HG03095 (cell line): ENCODE data around the gene DEAF1.
"Not testable (repeated sequence)": the region's sequence is repeated elsewhere in the genome, so short reads cannot be mapped to it uniquely, and the experiment has no call there.

Source experiments
- ATAC-seq: cut with Tn5 transposase; IDR thresholded peaks from one replicate; pipeline ENCODE4 v1.9.1; 2021; ENCODE audit warnings: moderate library complexity; ENCODE audit not compliant: unreplicated experiment

Gene DEAF1

DNA sequence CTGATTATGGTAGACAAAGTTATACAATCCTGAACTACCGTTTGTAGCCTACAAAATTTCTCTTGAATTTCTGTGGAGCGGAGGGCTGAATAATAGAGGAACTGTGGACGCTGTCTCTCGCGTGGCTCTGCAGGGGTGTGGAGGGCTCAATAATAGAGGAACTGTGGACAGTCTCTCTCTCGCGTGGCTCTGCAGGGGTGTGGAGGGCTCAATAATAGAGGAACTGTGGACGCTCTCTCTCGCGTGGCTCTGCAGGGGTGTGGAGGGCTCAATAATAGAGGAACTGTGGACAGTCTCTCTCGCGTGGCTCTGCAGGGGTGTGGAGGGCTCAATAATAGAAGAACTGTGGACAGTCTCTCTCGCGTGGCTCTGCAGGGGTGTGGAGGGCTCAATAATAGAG lies 41.9 kb downstream of the DEAF1 start:
- not testable (repeated sequence) for ATAC-seq

DNA sequence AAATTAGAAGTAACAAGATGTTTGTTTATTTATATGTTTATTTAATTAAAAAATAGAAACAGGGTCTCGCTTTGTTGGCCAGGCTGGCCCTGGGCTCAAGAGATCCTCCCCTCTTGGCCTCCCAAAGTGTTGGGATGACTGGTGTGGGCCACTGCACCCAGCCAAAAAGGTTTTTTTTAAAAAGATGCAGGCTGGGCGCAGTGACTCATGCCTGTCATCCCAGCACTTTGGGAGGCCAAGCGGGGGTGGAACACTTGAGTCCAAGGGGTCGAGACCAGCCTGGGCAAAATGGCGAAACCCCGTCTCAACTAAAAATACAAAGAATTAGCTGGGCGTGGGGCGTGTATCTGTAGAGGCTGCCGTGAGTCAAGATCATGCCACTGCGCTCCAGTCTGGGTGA lies 44.5 kb downstream of the DEAF1 start:
- ATAC-seq = no peak

- ATAC-seq = not testable (repeated sequence)
Observed at GRCh38 chr11:647672-648158, 47.3 kb downstream of the DEAF1 start.

DNA sequence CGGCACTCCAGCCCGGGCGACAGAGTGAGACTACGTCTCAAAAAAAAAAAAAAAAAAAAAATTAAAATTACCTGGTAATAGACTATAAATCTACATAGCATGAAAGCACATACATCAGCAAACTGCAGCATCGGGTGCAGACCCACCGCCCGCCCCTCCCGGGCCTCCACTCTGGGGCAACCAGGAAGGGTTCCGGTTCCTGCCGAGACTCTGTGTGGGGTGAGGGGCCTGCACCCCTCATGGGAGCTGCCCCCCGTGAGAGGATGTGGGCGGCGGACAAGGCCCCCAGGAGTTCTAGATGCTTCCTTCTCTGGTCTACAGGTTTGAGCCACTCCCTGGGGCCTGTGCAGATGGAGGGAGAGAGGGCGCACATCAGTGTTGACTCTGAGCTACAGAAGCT lies 48.8 kb downstream of the DEAF1 start:
- no peak for ATAC-seq

DNA sequence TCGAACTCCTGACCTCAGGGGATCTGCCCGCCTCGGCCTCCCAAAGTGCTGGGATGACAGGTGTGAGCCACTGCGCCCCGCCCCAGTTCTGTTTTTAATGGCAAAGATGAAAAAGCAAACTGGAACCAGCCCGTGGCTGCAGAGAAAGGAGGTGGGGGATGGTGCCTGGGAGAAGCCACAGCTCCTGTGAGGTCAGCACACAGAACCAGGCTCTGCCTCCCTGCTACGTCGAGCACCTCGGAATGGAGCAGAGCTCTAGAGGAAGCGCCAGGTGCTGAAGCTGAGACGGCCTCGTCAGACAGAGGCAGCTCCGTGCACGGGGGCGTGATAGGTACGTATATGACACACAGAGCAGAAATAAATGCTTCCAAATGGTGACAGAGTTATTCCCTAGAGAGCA lies 49.5 kb downstream of the DEAF1 start:
- ATAC-seq = no peak

GRCh38 chr11:643849-644738 lies 50.9 kb downstream of the DEAF1 start:
- no peak for ATAC-seq

DNA sequence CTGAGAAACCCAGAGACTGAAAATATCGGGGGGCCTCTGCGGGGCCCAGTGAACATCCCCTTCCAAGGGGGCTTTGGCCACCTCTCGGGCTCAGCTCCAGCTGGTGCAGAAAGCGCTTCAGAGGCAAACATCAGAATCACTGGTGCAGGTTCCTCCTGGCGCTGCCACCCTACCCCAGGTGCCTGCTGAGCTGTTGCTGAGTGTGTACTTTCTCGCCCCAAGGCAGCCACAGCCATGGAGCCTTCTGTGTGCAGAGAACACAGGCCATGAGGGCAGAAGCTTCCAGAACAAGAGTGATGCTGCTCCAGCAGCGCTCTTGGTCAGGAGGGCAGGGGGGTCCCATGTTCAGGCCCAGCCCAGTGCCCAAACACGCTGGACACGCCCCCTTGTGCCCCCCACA lies 51.7 kb downstream of the DEAF1 start:
- no peak for ATAC-seq

- no peak for ATAC-seq
Observed at GRCh38 chr11:641806-642370, 53.1 kb downstream of the DEAF1 start.

GRCh38 chr11:640021-640706 lies 54.9 kb downstream of the DEAF1 start:
- ATAC-seq = no peak

- ATAC-seq = no peak
Observed at GRCh38 chr11:639332-639955, 55.6 kb downstream of the DEAF1 start.

DNA sequence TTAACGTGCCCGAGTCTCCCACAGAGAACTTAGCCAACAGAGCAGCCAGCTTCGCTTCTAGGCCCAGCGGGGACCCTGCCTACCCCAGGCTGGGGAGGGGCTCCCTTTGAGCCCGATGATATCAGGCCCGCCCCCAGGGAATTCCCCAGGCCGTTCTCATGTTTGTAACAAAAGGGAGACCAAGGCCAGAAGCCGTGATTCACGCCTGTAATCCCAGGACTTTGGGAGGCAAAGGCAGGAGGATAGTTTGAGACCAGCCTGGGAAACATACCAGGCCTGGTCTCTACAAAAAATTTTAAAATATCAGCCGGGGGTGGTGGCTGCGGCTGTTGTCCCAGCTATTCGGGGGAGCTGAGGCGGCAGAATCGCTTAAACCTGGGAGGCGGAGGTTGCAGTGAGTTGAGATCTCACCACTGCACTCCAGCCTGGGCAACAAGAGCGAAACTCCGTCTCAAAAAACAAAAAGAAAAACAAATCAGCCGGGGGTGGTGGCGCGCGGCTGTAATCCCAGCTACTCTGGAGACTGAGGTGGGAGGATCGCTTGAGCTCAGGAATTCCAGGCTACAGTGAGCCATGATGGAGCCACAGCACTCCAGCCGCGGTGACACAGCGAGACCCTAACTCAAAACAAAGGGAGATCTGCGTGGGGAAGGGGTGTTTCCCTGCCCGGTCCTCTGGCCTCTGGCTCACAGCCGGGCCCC lies 56.2 kb downstream of the DEAF1 start:
- ATAC-seq = no peak

- ATAC-seq = no peak
Observed at GRCh38 chr11:637593-638521, 57.2 kb downstream of the DEAF1 start.

DNA sequence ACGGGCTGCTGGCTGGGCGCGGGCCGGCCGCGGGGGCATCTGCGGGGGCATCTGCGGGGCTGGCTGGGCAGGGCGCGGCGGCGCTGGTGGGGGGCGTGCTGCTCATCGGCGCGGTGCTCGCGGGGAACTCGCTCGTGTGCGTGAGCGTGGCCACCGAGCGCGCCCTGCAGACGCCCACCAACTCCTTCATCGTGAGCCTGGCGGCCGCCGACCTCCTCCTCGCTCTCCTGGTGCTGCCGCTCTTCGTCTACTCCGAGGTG lies 57.8 kb downstream of the DEAF1 start:
- no peak for ATAC-seq

DNA sequence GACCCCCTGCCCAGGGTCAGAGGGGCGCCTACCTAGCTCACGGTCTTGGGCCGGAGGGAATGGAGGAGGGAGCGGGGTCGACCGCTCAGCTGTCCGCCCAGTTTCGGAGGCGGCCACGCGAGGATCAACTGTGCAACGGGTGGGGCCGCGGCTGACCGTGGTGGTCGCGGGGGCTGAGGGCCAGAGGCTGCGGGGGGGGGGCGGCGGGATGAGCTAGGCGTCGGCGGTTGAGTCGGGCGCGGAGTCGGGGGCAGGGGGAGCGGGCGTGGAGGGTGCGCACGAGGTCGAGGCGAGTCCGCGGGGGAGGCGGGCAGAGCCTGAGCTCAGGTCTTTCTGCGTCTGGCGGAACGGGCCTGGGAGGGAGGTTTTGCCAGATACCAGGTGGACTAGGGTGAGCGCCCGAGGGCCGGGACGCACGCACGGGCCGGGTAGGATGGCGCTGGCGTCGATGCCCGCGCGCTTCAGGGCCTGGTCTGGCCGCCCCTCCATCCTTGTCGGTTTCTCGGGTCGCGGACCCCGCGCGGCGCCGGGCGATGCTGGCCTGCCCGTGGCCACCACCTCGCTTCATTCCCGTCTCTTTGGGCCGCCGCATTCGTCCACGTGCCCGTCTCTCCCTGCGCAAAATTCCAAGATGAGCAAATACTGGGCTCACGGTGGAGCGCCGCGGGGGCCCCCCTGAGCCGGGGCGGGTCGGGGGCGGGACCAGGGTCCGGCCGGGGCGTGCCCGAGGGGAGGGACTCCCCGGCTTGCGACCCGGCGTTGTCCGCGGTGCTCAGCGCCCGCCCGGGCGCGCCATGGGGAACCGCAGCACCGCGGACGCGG lies 58.3 kb downstream of the DEAF1 start, which contains the start of gene DRD4:
DRD4 (plus strand) TSS at position 759 of the 822 bp plus-strand sequence; CDS start at position 795, 36 bp downstream.
- ATAC-seq = no peak

GRCh38 chr11:635945-636510 lies 59.0 kb downstream of the DEAF1 start:
- ATAC-seq = no peak

GRCh38 chr11:630871-631270 lies 64.2 kb downstream of the DEAF1 start:
- no peak for ATAC-seq

- ATAC-seq = peak; percentile 57
Observed at GRCh38 chr11:629237-629583, 65.8 kb downstream of the DEAF1 start.

DNA sequence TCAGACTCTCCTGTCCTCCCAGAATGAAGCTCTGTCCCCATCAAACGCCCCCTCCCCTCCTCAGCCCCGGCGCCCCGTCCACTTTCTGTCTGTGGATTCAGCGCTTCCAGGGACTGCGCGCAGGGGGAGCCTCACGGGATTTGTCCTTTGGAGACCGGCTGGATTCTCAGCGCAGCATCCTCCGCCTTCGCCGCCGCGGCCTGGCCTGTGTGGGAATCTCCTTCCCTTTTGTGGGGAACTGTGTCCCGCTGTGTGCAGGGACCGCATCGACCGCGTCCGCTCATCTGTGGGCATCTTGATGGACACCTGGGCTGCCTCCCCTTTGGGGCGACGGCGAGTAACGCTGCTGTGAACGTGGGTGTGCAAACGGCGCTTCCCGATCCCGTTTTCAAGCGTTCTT lies 67.0 kb downstream of the DEAF1 start:
- ATAC-seq = no peak

GRCh38 chr11:627308-627576 lies 67.8 kb downstream of the DEAF1 start:
- no peak for ATAC-seq
